Common myeloid progenitor, CD34-positive (primary cell): ENCODE results near the gene YIPF5.

Source experiments
- CTCF ChIA-PET: fragments of 350-600 bp; sonication (Branson Sonifier 250); formaldehyde crosslinking; loops from one replicate; lab custom pipeline; 2021; ENCODE audit warnings: antibody characterized with exemption; lab: Charles Lee
- POLR2A ChIA-PET: fragments of 350-600 bp; sonication (Branson Sonifier 250); formaldehyde crosslinking; loops from one replicate; lab custom pipeline; 2021; ENCODE audit warnings: antibody characterized with exemption; lab: Charles Lee
- DNase-seq, 3 donors: peaks; one replicate each; pipeline versions ENCODE4 v3.0.0 to v3.0.0-alpha.2; 2013
- H3K27ac ChIP-seq, 2 experiments: 1 replicate in 1 of 2; 2 replicates in 1 of 2; pipeline ENCODE4 v1.7.0; 2013; ENCODE audit warnings: inconsistent platforms in 2 of 2, low read length in 2 of 2, mild to moderate bottlenecking in 2 of 2, low read depth in 1 of 2, moderate library complexity in 1 of 2; ENCODE audit not compliant: severe bottlenecking in 2 of 2, insufficient read depth in 1 of 2, poor library complexity in 1 of 2
- H3K27me3 ChIP-seq, 5 experiments: replicated peaks in 2 of 5; 1 replicate in 3 of 5; 2 replicates in 2 of 5; pipeline versions ENCODE4 v1.6.1 to v1.7.0; 2013; ENCODE audit warnings: low read length in 4 of 5, mild to moderate bottlenecking in 2 of 5, moderate library complexity in 2 of 5, inconsistent platforms in 1 of 5; ENCODE audit not compliant: insufficient read depth in 5 of 5, control insufficient read depth in 4 of 5
- H3K36me3 ChIP-seq, 4 experiments: 1 replicate in 2 of 4; 2 replicates in 2 of 4; pipeline versions ENCODE4 v1.6.1 to v1.7.0; 2013; ENCODE audit warnings: low read length in 3 of 4, control low read depth in 1 of 4, mild to moderate bottlenecking in 1 of 4; ENCODE audit not compliant: control insufficient read depth in 4 of 4, insufficient read depth in 4 of 4
- H3K4me1 ChIP-seq, 4 experiments: 1 replicate in 3 of 4; 2 replicates in 1 of 4; pipeline versions ENCODE4 v1.6.1 to v1.7.1; 2013; ENCODE audit warnings: low read length in 3 of 4, mild to moderate bottlenecking in 3 of 4, control low read depth in 1 of 4, inconsistent platforms in 1 of 4, moderate library complexity in 1 of 4; ENCODE audit not compliant: control insufficient read depth in 4 of 4, insufficient read depth in 4 of 4; ENCODE audit errors: control extremely low read depth in 1 of 4
- H3K4me3 ChIP-seq, 7 experiments: 1 replicate in 4 of 7; 2 replicates in 3 of 7; pipeline versions ENCODE4 v1.5.1 to v1.7.0; 2013; ENCODE audit warnings: mild to moderate bottlenecking in 7 of 7, low read length in 6 of 7, moderate library complexity in 6 of 7, inconsistent platforms in 2 of 7, low read depth in 2 of 7, control low read depth in 1 of 7; ENCODE audit not compliant: insufficient read depth in 4 of 7, control insufficient read depth in 1 of 7; ENCODE audit errors: extremely low read depth in 1 of 7
- H3K9me3 ChIP-seq, 5 experiments: 1 replicate in 4 of 5; 2 replicates in 1 of 5; pipeline versions ENCODE4 v1.6.1 to v1.7.1; 2013; ENCODE audit warnings: low read length in 4 of 5, mild to moderate bottlenecking in 2 of 5, inconsistent platforms in 1 of 5, low read depth in 1 of 5, moderate library complexity in 1 of 5; ENCODE audit not compliant: control insufficient read depth in 4 of 5, insufficient read depth in 2 of 5; ENCODE audit errors: control extremely low read depth in 1 of 5
- WGBS: methylation state at CpG from one replicate; pipeline ENCODE4 v1.1.5; 2013; ENCODE audit not compliant: insufficient coverage; 5-methylcytosine and 5-hydroxymethylcytosine counted together

The YIPF5 gene

GRCh38 chr5:144122081-144122480, 48.4 kb downstream of the YIPF5 start:
- Histone ChIP-seq H3K4me1 (no peaks in the 10 kb centered on the region), H3K9me3 (no peaks in the 10 kb centered on the region), H3K4me3 (no peak overlapping the region), H3K36me3 (no peaks in the 10 kb centered on the region), H3K27me3 (no peaks in the 10 kb centered on the region), H3K27ac (no peak overlapping the region)
- POLR2A ChIA-PET = no interaction called here
- WGBS = no CpG with 5 or more reads among the region's 2 CpGs
- CTCF ChIA-PET = no interaction called here
- no peak for DNase-seq

GRCh38 chr5:144121577-144121976, 48.9 kb downstream of the YIPF5 start:
- ChIA-PET CTCF (no interaction called here), POLR2A (no interaction called here)
- Histone ChIP-seq H3K27ac (no peak overlapping the region), H3K9me3 (no peaks in the 10 kb centered on the region), H3K4me1 (no peaks in the 10 kb centered on the region), H3K36me3 (no peaks in the 10 kb centered on the region), H3K27me3 (no peaks in the 10 kb centered on the region), H3K4me3 (no peak overlapping the region)
- DNase-seq = no peak
- WGBS = no CpG with 5 or more reads among the region's 1 CpG

GRCh38 chr5:144120661-144121180, 49.7 kb downstream of the YIPF5 start:
- Histone ChIP-seq H3K27me3 (no peaks in the 10 kb centered on the region), H3K36me3 (no peaks in the 10 kb centered on the region), H3K9me3 (no peaks in the 10 kb centered on the region), H3K27ac (no peak overlapping the region), H3K4me3 (no peak overlapping the region), H3K4me1 (no peaks in the 10 kb centered on the region)
- ChIA-PET CTCF (no interaction called here), POLR2A (no interaction called here)
- no peak for DNase-seq
- 95% methylated on average over 2 of the region's 2 CpGs for WGBS

- no peak for DNase-seq
- Histone ChIP-seq H3K27me3 (peaks cover 0 to 2% (median 0%) of the 10 kb centered on the region in 5 experiments), H3K36me3 (no peaks in the 10 kb centered on the region), H3K4me3 (no peak overlapping the region), H3K4me1 (no peaks in the 10 kb centered on the region), H3K27ac (no peak overlapping the region), H3K9me3 (no peaks in the 10 kb centered on the region)
- POLR2A ChIA-PET = no interaction called here
- CTCF ChIA-PET = interaction anchor here (1.0 kb wide), 1 partner anchor 9 kb away, joined by 3 read pairs; no protein-coding TSS in a partner anchor
These were observed 53.0 kb downstream of the YIPF5 start for GRCh38 chr5:144117412-144117811.

- no CpG with 5 or more reads among the region's 1 CpG for WGBS
These were observed 55.9 kb downstream of the YIPF5 start for GRCh38 chr5:144114571-144114970.

More at GRCh38 chr5:144114571-144114970, 55.9 kb downstream of the YIPF5 start:
- Histone ChIP-seq H3K4me3 (no peak overlapping the region), H3K27me3 (peaks cover 0 to 2% (median 0%) of the 10 kb centered on the region in 5 experiments), H3K9me3 (no peaks in the 10 kb centered on the region), H3K4me1 (no peaks in the 10 kb centered on the region), H3K27ac (no peak overlapping the region), H3K36me3 (no peaks in the 10 kb centered on the region)
- CTCF ChIA-PET = no interaction called here
- DNase-seq = no peak
- POLR2A ChIA-PET = no interaction called here
